ENCODE measurements around the gene AKR1B1. TPM values are rescaled to one million over a fixed set of nuclear protein-coding genes. Genes with fewer than 3 reads are reported as not detected.
A peak's percentile ranks its signal among the peaks of the same experiment; 100 is the strongest.

The AKR1B1 gene
- total RNA-seq, 1 donor from 2014 or later, result 48.3 TPM

DNA sequence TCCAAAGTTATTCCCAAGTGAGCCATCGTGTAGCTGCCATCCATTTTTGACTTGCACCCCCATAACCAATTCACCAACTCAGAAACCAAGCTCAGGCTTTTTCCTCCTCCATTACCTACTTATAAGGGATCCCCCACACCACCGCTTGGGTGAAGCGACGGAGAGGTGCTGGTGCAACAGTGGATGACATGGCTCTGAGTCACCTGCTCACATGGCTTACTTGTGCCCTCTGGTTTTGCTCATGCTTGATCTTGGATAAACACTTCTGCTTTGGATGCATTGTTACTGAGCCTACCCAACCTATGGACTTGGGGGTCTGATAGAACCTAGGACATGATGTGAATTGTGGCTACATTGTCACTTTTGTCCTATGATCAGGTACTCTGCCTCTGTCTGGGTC is 12.0 kb upstream of the AKR1B1 start:
- DNase-seq (ENCODE audit: low read depth in 2 of 2), result no peak

DNA sequence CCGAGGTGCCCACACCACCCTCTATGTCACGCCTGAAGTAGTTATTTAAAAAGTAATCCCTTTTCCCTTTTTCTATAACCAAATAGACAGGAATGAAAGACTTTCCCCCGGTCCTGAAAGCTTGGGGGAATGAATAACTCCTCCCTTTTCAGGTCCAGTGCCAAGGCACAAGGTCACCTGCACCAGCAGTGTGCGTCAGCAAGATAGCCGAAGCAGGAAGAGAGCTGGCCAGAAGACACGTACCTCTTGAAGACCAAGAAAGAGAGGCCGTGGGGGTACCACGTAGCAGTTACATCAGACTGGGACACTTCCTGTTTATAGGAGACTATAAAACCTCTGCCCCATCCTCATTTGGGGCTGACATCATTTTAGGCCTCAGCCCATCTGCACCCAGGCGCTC is 10.7 kb upstream of the AKR1B1 start:
- no peak for DNase-seq (ENCODE audit: low read depth in 2 of 2)

DNA sequence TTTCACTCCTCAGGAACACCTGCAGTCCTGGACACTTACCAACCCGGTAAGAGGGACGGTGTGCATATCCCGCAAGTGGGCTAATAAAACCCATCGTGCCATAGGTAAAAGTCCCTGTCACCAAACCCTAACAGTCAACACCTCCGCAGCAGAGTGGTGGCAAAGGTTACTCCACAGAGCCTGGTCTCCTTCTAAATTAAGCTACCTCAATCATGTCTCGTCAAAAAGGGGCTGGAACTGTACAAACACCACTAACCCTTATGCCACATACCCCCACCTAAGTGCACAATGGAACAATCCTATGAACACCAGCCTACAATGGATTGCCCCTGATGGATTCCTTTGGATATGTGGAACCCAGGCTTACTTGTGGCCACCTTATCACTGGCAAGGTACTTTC is 9.6 kb upstream of the AKR1B1 start:
- DNase-seq (ENCODE audit: low read depth in 2 of 2), result no peak

DNA sequence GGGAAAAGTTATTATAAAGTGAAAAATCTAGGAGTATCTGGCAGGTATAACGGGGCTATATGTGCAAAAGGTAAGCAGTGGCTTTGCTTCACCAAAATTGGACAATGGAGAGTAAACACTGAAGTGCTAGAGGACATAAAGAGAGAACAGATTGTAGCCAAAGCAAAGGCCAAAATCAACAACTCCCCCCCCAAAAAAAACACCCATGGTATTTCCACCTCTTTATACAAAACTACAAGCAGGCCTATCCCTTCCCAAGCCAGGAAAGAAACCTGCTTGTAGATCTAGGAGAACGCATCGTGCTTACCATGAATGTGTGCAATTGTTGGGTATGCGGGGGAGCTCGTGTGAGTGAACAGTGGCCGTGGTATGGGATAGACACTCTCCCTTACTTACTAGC is 9.2 kb upstream of the AKR1B1 start:
- peak in 1 of 2 donors; percentile 8 for DNase-seq (ENCODE audit: low read depth in 2 of 2)

DNA sequence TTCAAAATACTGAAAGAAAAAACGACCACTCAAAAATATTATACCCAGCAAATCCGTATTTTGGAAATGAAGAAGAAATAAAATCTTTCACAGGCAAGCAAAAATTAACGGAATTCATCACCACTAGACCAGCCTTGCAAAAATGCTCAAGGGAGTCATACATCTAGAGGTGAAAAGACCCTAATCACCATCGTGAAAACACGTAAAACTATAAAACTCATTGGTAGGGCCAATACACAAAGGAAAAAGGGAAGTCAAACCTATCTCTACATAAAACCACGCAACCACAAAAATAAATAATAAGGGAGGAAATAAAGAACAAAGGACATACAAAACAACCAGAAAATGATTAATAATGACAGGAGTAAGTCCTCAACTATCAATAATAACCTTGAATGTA is 6.6 kb upstream of the AKR1B1 start:
- DNase-seq (ENCODE audit: low read depth in 2 of 2), result no peak

DNA sequence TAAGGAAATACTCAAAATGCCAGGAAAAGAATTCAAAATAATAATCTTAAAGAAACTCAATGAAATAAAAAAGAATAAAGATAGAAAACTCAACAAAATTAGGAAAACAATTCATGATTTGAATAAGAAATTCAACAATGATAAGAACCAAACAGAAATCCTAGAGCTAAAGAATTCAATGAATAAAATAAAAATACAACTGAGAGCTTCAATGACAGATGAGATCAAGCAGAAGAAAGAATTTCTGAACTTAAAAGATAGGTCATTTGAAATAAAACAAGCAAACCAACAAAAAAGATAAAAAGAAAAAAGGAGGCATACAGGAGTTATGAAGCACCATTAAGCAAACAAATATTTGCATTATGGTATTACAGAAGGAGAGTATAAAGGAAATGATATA is 5.6 kb upstream of the AKR1B1 start:
- DNase-seq (ENCODE audit: low read depth in 2 of 2), result no peak

DNA sequence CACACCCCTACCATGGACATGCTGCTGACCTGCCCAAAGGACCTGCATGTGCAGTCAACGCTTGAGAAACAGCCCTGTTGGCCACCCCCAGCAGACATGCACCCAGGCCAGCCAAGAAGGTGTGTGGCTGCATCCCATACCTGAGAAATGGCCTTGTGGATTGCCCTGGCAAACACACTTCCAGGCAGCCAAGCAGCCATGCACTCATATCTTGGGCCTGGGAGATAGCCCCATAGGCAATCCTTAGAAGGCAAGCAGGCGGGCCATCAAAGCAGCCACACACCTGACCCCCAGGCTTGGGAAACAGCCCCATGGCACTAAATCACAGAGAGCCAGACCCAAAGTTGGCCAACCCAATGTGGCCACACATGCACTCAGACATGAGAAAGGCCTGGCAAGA is 4.9 kb upstream of the AKR1B1 start:
- DNase-seq (ENCODE audit: low read depth in 2 of 2), result no peak

DNA sequence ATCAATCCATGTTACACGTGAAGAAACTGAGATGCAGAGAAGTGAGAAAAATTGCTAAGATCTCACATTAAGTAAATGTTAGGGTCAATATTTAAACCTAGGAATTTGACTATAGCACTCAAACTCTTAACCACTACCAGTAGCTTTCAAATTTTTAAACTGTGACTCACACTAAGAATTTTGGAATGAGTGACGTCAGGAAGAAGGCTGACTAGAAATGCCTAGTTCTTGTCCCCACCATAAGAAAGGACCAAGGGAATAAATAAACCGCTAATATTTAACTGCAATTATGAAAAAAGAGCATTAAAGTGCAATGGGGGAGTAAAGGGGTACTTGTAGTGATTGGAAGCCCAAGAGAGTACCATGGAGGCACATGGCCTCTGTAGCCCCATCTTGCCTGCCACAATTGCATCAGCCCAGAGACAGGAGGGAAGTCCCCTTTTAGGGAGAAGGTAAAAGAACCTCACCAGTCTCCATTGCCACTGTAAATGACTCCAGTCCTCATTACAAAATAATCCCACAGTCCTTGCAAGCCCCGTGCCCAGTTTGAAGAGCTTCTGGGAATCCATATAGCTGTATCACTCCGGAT is 3.5 kb upstream of the AKR1B1 start:
- DNase-seq (ENCODE audit: low read depth in 2 of 2), result no peak

DNA sequence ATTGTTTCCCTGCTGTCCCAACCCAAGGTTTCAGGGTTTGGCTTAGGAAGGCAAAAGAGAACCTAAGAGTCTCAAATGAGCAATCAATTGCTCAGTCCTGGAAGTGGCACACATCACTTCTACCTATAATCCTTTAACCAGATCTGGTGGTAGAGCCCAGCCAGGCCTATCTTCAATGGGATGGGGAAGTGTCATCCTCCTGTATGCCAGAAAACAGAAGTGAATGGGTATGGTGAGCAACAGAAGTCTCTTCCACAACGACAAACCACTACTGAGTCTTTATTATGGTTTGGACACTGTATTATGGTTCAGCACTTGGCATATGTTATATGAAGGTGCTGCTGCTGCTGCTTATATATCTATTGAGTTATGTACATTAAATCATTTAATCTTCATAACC is 3.0 kb upstream of the AKR1B1 start:
- DNase-seq (ENCODE audit: low read depth in 2 of 2), result no peak

DNA sequence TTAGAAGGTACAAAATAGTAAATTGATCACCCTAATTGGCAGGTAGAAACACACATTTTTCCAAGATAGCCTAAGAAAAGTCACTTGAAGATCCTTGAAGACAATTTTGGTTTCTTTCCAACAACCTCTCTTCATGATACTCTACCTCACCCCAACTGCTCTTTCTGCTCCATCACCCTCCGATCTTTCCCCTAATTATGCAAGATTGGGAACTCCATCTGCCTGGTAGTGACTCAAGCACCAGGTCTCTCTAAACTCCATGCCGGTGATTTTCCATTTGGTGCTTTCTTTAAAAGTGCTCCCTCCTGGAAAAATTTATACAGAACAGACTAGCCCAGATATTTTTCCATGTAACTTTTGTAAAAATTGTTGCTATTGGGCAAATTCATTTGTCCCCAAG is 1.1 kb upstream of the AKR1B1 start:
- no peak for DNase-seq (ENCODE audit: low read depth in 2 of 2)

DNA sequence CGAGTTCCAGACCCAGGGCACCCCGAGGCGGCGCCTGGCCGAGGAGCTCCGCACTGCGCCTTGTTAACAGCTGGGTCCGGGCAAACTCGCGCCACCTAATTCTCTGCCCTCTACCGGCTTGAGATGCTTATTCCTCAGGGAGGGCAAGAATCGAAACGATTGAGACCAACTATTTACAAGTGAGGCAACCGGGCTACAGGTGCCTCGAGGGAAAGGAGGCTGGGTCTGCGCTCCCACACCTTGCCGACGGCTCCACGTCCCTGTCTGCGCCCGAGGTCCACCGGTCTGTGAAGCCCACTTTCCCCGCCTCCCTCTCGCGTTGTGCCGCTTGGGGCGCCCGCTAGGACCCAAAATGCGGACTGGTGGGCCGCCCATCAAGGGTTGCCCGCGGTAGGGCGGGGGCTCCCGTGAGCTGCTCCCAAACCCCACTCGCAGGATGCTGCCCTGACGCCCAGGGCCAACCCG is 527 bp downstream of the AKR1B1 start:
- DNase-seq (ENCODE audit: low read depth in 2 of 2), result peak in 1 of 2 donors; percentile 46

DNA sequence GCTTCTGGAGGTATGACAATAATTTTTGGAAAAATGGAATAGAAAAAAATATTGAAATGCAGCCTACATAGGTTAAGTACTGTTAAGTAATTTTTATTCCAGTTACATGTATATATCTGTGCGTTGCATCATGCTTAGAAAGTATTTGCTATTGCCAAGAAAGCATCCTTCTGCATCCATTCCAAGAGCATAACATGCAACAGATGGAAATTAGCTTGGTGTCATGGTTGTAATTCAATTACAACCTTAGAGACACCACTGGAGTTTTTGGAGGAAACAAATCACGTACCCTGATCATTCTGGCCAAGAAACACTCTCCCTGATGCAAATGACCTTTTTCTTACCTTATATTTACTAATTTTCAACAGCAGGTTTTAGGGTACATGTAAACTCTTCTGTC is 1.7 kb downstream of the AKR1B1 start:
- no peak for DNase-seq (ENCODE audit: low read depth in 2 of 2)

DNA sequence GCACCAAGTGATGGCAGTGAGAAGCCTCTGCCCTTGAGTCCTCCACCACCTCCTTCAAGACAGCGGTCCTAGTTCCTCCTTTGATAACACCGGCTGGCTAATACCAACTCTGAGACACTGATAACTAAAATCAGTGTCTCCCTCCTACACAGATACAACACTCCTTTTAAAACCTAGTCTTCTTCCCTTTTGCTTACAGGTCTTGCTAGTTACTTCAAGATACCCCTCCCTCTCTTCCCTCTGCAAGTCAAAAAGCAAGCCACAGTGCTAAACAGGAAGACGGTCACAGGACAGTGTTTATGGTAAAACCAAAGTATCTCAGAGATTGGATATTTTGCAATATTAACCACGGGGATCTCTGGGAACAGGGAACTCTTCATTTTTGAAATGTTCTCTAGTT is 4.6 kb downstream of the AKR1B1 start:
- DNase-seq (ENCODE audit: low read depth in 2 of 2), result peak in 1 of 2 donors; percentile 18

DNA sequence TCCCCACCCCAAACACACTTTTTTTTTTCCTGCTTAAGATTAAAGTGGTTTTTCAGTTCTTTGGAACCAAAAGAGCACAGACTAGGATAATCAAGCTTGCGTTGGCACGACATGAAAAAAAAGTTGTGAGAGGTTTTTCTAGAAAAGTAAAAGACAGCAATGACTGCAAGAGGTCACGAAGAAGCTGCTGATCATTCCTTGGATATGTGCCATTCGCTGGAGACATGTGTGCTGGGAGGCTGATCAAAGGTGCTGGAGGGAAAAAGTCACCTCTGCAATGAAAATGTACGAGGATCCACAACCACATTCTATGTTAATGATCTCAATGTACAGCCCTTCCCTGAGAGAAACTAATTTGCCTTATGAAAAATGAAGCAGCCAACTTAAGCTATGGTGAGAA is 5.4 kb downstream of the AKR1B1 start:
- DNase-seq (ENCODE audit: low read depth in 2 of 2), result no peak

DNA sequence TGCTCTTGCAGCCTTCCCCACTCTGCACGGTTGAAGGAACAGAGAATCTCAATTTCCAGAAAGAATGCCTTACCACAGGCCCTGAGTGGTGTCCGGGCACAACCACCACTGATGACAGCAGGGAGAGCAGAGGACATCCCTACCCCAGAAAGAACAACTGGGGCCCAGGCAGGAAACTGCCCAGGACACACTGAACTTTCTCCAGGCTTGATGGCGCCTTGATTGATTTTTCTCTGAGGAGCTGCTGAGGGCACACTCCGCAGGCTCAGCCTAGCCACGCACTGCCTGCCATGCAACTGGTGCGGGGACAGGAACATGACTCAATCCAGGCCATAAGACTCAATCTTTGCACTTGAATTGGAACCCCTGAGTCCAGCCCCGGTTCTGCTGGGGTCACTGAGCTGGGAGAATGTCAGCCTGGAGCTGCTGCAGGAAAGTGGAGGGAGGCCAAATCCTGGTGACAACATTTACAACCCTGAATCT is 5.9 kb downstream of the AKR1B1 start:
- no peak for DNase-seq (ENCODE audit: low read depth in 2 of 2)

DNA sequence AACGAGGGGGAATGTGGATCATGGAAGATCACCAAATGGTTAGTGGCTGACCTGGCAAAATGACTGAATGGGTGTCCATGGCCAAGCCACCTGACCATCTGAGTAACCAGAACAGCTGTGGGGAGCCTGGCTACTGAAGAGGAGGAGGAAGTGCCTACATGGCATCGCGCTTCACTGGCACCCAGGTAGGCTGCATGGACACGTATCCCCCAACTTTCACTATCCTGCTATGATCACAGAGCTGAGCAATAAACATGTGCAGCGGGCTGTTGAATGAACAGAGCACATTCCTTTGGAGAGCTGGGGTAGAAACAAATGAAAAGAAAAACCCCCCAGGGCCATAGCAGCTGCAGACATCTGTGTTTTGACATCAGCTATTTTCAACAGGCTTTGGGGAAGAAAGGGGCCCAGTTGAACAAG is 6.5 kb downstream of the AKR1B1 start:
- no peak for DNase-seq (ENCODE audit: low read depth in 2 of 2)

DNA sequence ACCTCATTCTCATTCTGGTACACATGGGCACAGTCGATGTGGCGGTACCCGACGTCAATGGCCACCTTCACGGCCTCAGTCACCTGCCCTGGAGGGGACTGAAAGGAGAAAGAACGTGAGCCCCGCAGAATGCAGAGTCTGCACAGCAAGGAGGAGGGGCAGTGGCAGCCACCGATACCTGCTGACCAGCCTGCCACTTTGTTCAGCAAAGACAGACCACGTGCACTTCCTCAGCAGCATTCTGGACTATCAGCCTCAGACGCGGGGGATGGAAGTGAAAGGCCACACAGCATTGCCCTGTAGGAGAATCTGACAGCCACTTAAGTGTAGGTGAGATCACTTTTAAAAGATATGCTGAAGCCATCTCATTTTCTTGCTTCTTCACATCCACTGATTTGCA is 7.2 kb downstream of the AKR1B1 start:
- DNase-seq (ENCODE audit: low read depth in 2 of 2), result no peak

DNA sequence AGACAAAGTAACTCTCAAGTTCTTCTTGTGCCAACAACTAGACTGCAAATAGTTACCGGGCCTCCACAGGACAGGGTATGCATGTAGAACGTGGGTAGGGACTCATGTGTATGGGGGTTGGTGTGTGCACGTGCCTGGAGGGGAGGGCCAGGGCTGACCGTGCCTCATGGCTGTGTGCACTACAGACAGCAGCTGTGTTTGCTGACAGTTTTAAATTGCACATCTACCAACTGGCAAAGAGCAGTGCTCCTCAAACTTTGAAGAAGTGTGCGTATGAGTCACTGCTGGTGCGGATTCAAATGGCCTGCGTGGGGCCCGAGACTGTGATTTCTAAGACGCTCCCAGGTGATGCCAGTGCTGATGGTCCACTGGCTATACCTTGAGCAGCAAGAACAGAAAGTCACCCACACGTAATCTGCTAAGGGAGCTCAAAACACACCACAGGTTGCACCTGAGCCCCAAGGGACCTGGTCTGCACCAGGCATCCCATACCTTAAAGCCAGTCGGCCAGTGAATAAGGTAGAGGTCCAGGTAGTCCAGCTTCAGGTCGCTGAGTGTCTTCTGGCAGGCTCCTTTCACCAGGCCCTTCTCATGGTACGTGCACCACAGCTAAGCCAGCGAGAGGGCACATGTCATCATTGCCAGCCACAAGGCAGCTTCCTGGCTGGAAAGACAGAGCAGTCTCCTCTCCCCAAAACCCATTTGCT is 8.5 kb downstream of the AKR1B1 start:
- no peak for DNase-seq (ENCODE audit: low read depth in 2 of 2)

DNA sequence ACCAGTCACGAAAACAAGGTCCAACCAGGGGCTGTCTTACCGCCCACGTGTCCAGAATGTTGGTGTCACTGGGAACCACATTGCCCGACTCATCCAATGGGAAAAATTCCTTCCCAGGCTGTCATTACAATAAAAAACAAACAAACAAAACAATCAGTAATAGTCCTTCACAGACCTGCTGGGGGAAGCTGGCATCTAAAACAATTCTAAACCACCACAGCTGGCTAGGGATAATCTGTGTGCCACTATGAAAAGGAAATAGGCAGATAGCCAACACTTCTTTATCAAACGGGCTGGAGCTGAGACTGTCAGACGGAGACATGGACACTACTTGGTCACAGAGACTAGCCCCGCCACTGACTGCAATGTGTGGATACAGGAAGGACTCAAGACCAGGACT is 9.2 kb downstream of the AKR1B1 start:
- no peak for DNase-seq (ENCODE audit: low read depth in 2 of 2)

DNA sequence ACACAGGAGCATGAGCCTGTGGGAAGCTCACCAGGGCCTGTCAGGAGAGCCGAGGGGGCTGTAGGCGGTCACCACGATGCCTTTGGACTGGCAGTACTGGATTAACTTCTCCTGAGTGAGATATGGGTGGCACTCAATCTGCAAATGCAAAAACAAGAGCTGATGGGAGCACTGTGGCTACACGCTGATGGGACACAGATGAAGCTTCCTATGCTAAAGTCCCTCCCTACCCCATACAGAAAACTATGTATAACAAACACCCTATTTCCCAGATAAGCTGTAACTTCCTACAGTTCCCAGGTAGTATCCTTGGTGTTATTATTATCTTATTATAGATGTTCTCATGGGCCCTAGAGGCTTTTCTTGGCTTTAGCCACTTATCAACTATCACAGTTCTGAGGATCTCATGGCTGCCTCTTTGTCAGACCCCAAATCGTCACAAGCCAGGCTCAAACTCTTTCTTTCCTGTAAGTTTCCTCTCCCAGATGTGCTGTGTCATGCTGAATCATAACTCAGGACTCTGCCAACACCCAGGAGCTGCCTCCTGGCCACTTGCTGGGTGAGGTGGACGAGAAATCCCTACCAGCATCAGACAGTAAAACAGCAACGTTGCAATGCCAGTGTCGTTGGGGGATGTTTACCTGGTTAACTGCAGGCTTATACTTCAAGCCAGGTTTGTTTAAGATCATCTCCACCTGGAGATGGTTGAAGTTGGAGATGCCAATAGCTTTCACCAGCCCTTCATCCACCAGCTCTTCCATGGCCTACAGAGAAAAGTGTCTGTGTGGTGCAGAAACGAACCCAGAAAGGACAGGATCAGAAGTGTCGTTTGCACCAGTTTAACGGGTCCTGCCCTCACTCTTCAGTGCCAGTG is 10.3 kb downstream of the AKR1B1 start:
- DNase-seq (ENCODE audit: low read depth in 2 of 2), result peak in 1 of 2 donors; percentile 71

DNA sequence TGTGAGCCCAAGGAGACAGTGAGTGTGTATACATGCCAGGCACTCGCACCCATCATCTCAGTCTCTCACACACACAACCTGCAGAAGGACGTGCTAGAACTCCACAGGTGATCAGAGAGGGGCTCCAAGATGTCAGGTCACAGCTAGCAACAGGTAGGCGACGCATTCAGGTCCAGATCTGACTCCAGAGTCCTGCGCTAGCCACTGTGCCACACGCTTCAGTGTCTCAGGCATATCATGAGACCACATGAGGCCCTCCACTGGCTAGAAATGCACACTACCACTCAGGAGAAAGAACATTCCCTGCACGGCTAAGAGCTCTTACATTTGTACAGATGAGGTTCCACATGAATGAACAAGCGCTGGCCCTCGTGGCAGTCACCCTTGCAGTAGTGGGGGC is 11.5 kb downstream of the AKR1B1 start:
- DNase-seq (ENCODE audit: low read depth in 2 of 2), result no peak

DNA sequence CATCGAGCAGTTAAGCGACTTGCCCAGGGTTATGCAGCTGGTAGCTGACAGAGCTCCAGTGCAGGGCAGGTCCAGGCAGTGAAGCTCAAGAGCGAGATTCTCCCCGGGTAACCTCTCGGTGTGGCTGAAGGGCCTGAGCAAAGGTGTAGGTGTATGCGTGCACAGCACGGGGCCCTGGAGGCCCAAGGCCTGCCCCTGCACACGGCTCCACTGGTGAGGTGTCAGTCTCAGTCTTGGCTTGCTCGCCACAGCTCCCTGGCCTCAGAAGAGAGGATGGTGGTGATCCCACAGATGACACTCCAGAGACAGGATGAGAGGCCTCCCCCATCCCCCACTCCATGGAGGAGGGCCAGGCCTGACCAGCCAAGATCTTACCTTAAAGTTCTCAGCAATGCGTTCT is 12.0 kb downstream of the AKR1B1 start:
- DNase-seq (ENCODE audit: low read depth in 2 of 2), result no peak
